ENCODE results near the gene TUBB2B.

DNA sequence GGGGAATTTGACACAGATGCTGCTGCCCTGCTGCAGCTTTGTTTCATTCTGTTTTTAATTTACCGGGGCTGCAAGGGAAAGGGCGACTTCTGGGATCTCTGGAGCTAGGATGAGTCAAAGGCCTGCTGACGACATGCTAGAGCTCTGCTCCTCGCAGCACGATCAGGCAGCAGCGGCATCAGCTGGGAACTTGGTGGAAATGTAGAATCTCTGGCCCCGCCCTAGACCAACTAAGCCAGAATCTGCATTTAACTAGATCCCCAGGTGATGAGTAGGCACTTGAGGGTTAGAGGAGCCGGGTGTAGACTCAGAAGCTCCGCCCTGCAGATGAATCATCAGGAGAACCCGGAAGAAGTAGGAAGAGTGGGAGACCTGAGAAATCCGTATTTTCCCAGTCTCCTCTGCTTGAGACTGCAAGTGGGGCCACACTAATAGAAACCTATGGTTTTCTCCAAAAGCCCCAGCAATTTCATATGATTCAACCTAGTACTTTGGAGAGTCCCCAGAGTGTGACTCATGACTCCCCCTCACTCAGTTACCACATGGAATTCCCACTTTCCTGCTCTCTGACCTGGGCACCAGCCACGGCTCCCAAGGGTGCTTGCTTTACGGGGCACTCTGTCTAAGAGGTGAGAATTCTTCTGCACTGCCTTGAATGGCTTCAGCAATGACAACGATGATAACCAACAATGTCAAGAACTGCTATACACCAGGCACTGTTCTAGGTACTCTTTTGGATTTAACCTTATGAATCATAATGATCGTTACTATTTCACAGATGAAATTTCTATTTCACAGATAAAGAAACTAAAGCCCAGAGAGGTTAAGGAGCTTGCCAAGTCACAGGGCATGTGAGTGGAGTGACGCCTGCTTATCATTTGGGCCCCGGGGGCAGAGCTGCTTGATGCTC is 18.1 kb downstream of the TUBB2B start:
- TF ChIP-seq TP53 (CRISPR knock-in tag; IDR thresholded peaks at IDR 0.05) (no peak), SREBF2 (IDR thresholded peaks at IDR 0.05) (no peak), RCOR1 (IDR thresholded peaks at IDR 0.05; ENCODE audit: low read depth, low read length) (no peak), SMC3 (IDR thresholded peaks at IDR 0.05) (peak; percentile 46; the same call in 1 of the 3 replicates), POLR2A (IDR thresholded peaks at IDR 0.05; ENCODE audit: low read length) (no peak), MYC (IDR thresholded peaks at IDR 0.05; ENCODE audit: borderline replicate concordance, low read length) (no peak)
- TF ChIP-seq, protein P1, sequence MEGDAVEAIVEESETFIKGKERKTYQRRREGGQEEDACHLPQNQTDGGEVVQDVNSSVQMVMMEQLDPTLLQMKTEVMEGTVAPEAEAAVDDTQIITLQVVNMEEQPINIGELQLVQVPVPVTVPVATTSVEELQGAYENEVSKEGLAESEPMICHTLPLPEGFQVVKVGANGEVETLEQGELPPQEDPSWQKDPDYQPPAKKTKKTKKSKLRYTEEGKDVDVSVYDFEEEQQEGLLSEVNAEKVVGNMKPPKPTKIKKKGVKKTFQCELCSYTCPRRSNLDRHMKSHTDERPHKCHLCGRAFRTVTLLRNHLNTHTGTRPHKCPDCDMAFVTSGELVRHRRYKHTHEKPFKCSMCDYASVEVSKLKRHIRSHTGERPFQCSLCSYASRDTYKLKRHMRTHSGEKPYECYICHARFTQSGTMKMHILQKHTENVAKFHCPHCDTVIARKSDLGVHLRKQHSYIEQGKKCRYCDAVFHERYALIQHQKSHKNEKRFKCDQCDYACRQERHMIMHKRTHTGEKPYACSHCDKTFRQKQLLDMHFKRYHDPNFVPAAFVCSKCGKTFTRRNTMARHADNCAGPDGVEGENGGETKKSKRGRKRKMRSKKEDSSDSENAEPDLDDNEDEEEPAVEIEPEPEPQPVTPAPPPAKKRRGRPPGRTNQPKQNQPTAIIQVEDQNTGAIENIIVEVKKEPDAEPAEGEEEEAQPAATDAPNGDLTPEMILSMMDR (IDR thresholded peaks at IDR 0.05): peak; percentile 34

Measured in A549 (cell line).